ENCODE results near the gene TMEM205. TPM values are rescaled to one million over a fixed set of nuclear protein-coding genes. Genes with fewer than 3 reads are reported as not detected.
A peak's percentile ranks its signal among the peaks of the same experiment; 100 is the strongest.

TMEM205 gene
- total and polyA plus RNA-seq, 2 of the 13 experiments (the other 11 are each of a cell fraction or from before 2014, with no cell fraction given), result 45.5 to 98.7 TPM

- TF ChIP-seq HOXA3 (CRISPR knock-in tag; IDR thresholded peaks at IDR 0.05) (peak; percentile 63), KMT2B (CRISPR knock-in tag; IDR thresholded peaks at IDR 0.05) (peak; percentile 75; the same call in 1 of the 2 replicates), ZNF644 (CRISPR knock-in tag; IDR thresholded peaks at IDR 0.05; ENCODE audit: low read depth) (no peak), ZNF343 (CRISPR knock-in tag; IDR thresholded peaks at IDR 0.05) (peak; percentile 49; the same call in 1 of the 2 replicates), MAZ (IDR thresholded peaks at IDR 0.05; ENCODE audit: borderline replicate concordance, low read depth, low read length) (0 out of 2 replicates have a peak, but pooled peaks have one; percentile 22), MAZ (CRISPR knock-in tag; IDR thresholded peaks at IDR 0.05; ENCODE audit: low read depth) (peak; percentile 84), THAP11 (CRISPR knock-in tag; IDR thresholded peaks at IDR 0.05) (peak; percentile 84), ZNF839 (CRISPR knock-in tag; IDR thresholded peaks at IDR 0.05; ENCODE audit: borderline replicate concordance) (no peak), NPAS2 (CRISPR knock-in tag; IDR thresholded peaks at IDR 0.05; ENCODE audit: borderline replicate concordance) (no peak), ZNF224 (CRISPR knock-in tag; IDR thresholded peaks at IDR 0.05) (peak; percentile 88; the same call in 1 of the 2 replicates), ZNF496 (CRISPR knock-in tag; IDR thresholded peaks at IDR 0.05; ENCODE audit: insufficient replicate concordance) (no peak), ZBTB34 (CRISPR knock-in tag; IDR thresholded peaks at IDR 0.05) (no peak), ZNF296 (CRISPR knock-in tag; conservative IDR thresholded peaks at IDR 0.05) (no peak), ISX (CRISPR knock-in tag; conservative IDR thresholded peaks at IDR 0.05) (no peak), ZNF556 (CRISPR knock-in tag; IDR thresholded peaks at IDR 0.05; ENCODE audit: borderline replicate concordance) (no peak; the same call in 1 of the 2 replicates), SRSF1 (optimal IDR thresholded peaks at IDR 0.05; ENCODE audit: low read depth, low read length) (peak; percentile 87), ZNF329 (CRISPR knock-in tag; IDR thresholded peaks at IDR 0.05; ENCODE audit: low read depth) (peak; percentile 89; the same call in 1 of the 2 replicates), MED1 (CRISPR knock-in tag; IDR thresholded peaks at IDR 0.05) (peak; percentile 52; the same call in 1 of the 2 replicates), SNAI1 (CRISPR knock-in tag; IDR thresholded peaks at IDR 0.05; ENCODE audit: borderline replicate concordance) (no peak), KLF16 (CRISPR knock-in tag; IDR thresholded peaks at IDR 0.05) (peak in 1 of 2 experiments; percentile 87; a peak in 2 of 4 replicates), ZFYVE20 (CRISPR knock-in tag; IDR thresholded peaks at IDR 0.05; ENCODE audit: borderline replicate concordance, low read depth) (0 out of 2 replicates have a peak, but pooled peaks have one; percentile 37)
- TF ChIP-seq, protein P1, sequence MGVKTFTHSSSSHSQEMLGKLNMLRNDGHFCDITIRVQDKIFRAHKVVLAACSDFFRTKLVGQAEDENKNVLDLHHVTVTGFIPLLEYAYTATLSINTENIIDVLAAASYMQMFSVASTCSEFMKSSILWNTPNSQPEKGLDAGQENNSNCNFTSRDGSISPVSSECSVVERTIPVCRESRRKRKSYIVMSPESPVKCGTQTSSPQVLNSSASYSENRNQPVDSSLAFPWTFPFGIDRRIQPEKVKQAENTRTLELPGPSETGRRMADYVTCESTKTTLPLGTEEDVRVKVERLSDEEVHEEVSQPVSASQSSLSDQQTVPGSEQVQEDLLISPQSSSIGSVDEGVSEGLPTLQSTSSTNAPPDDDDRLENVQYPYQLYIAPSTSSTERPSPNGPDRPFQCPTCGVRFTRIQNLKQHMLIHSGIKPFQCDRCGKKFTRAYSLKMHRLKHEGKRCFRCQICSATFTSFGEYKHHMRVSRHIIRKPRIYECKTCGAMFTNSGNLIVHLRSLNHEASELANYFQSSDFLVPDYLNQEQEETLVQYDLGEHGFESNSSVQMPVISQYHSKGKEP (CRISPR knock-in tag; IDR thresholded peaks at IDR 0.05), result no peak
- TF ChIP-seq, protein P2, sequence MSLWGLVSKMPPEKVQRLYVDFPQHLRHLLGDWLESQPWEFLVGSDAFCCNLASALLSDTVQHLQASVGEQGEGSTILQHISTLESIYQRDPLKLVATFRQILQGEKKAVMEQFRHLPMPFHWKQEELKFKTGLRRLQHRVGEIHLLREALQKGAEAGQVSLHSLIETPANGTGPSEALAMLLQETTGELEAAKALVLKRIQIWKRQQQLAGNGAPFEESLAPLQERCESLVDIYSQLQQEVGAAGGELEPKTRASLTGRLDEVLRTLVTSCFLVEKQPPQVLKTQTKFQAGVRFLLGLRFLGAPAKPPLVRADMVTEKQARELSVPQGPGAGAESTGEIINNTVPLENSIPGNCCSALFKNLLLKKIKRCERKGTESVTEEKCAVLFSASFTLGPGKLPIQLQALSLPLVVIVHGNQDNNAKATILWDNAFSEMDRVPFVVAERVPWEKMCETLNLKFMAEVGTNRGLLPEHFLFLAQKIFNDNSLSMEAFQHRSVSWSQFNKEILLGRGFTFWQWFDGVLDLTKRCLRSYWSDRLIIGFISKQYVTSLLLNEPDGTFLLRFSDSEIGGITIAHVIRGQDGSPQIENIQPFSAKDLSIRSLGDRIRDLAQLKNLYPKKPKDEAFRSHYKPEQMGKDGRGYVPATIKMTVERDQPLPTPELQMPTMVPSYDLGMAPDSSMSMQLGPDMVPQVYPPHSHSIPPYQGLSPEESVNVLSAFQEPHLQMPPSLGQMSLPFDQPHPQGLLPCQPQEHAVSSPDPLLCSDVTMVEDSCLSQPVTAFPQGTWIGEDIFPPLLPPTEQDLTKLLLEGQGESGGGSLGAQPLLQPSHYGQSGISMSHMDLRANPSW (CRISPR knock-in tag; IDR thresholded peaks at IDR 0.05; ENCODE audit: borderline replicate concordance), result no peak
Observed at GRCh38 chr19:11374433-11375142, 28.5 kb upstream of the TMEM205 start, which contains the start of gene SWSAP1 (continued).
